ENCODE measurements around the gene CR2. TPM values are rescaled to one million over a fixed set of nuclear protein-coding genes. Genes with fewer than 3 reads are reported as not detected.
"Not testable (repeated sequence)": the region's sequence is repeated elsewhere in the genome, so short reads cannot be mapped to it uniquely, and the experiment has no call there.

Gene CR2
- total RNA-seq, result under 0.01 TPM

DNA sequence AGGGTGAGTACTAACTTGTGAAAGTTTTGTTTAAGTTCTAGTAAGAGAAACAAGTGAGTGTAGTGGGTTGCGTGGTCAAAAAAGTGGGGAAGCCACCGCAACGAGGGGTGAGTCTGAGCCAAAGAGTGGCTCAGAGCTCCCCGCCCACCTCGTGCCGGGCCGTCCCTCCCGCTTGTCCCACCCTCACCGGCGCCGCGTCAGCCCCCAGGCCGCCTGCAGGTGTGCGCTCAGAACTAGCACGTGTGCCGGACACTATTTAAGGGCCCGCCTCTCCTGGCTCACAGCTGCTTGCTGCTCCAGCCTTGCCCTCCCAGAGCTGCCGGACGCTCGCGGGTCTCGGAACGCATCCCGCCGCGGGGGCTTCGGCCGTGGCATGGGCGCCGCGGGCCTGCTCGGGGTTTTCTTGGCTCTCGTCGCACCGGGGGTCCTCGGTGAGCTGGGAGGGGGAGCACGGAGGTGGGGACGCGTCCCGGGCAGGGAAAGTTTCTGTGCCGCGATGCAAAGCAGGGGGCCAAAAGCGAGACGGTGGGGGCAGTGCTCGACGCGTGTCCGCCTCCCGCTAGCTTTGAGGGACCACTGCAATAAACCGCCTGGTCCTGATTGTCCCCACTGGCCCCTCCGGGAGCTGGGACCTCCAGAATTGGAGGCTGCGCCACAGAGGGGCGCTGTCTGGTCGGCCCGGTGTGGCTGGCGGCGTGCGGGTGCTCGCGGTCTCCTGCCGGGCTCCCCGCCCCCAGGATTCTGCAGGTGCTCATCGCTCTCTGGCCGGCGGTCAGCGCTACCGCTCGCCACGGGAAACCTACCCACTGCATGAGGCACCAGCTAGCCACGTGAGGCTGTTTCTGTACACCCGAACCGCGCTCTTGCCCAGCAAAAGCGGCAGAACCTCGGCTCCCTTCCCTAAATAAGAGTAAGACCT, at the start of gene CR2:
TSS of gene CR2 (plus strand) at position 283 of the 919 bp plus-strand sequence. CDS start at position 374, 91 bp downstream.
- DNase-seq, result no peak

DNA sequence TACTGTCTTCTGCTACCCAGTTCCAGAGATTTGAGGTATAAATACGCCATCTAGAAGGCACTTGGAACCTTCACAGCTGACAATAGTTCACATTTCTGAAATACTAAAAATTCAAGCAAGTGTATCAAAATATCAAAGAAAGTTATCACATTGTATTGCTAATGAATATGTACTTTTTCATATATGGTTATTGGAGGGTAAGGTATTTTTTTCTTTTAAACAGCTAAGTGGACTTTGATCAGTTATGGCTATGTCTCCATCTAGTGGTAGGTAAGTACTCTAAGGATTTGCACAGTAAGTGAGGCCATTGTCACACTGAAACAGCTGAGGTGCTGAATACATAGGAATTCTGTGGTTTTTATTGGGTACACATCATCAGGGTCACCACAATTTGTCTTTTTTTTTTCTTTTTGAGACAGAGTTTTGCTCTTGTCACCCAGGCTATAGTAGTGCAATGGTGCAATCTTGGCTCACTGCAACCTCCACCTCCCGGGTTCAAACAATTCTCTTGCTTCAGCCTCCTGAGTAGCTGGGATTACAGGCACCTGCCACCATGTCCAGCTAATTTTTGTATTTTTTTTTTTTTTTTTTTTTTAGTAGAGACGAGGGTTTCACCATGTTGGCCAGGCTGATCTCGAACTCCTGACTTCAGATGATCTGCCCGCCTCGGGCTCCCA, 49.1 kb upstream of the CR2 start:
- DNase-seq, result peak; percentile 72

DNA sequence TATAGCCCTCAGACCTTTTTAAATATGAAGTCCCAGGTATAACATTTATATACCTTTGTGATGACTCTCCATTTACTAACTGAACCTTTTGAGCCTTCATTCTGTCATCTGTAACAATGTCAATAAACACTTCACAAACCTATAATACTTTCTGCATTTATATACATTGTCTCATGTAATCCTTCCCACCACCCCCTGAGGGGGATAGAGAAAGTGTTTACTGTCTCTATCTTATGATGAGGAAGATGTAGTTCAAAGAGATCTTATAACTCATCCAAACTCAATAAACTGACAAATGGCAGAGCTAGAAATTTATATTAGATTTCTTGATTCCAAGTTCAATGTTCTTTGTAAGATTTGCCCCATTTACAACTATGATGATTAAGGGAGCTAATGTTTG, 48.3 kb upstream of the CR2 start:
- DNase-seq, result no peak

DNA sequence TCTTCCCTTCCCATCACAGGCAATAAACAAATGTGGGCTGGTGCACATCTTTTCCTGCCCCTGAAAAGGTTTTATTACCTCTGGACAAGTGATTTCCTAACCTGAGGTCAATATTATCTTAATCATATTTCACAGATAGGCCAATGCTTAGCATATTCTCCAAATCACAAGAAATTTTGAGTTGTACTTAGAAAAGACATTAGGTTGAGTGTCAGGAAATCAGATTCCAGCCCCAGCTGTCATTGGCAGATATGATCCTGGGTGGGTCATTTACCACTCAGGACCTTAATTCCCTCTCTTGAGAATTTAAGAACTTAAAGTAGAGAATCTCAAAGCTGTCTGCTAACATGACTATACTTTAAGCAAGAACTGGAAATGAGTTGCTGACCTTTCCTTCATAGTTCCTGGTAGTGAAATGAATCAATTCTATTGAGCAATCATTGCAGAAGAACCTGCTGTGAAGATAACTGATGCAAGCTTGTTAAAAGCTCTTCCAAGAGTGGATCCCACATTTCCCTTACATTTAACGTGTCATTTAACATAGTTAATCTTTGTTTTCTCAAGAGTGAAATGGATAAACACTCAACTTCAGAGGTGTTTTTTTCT, 46.4 kb upstream of the CR2 start:
- no peak for DNase-seq

DNA sequence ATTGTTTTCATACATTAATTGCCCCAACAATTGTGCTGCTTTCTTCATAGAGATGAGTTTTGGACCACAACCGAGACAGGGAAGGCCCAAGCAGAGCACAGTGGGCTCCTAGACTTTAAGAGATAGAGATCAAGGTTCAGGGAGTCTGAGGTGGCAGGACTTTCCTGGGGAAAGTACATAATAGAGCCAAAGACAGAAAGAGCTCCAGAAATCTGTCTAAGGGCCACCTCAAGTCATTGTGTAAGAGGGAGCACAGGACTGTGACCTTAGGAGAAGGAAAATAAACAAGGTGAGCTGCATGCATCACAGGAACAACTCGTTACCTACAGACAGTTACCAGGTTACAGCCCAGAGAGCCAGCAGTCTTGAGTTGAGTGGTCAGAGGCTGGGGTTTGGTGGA, 41.3 kb upstream of the CR2 start:
- DNase-seq, result no peak

DNA sequence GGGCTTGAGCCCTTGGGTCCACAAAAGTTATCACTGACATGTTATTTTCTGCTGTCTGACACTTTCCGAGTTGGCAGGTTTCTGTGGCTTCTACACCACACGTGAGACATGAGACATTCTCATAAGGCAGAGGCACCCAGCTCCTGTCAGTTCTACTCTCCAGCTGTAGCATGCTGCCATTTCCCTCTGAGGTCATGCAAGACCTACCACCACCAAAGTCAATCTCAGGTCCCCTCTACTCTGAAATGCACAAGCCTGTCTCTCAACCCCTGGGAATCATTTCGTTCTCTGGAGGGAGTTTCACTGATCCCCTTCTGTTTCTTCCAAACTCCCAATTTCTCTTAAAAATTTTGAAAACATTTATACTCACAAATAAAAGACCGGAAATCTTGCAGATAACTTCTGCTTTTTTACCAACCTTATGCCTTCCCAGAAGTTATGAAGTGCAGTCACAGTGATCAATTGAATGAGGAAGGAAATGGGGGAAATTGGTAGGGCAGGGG, 39.5 kb upstream of the CR2 start:
- no peak for DNase-seq

DNA sequence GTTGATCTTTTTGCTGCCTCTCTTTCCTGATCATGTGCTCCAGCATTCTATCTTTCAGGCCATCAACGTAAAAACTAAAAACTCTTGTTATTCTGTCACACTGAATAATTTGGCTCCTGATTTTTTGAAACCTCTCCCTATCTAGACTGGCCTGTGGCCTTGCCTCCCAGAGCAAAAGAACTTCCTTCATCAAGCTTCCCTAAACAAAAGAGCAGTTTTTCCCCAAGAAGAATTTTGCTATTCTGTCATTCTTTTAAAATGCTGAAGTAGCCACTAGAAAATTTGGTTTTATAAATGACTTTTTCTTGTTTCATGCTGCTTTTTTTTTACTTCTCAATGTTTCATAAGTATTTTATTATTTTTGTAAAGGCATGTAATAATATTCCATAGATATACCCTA, 37.1 kb upstream of the CR2 start:
- no peak for DNase-seq

DNA sequence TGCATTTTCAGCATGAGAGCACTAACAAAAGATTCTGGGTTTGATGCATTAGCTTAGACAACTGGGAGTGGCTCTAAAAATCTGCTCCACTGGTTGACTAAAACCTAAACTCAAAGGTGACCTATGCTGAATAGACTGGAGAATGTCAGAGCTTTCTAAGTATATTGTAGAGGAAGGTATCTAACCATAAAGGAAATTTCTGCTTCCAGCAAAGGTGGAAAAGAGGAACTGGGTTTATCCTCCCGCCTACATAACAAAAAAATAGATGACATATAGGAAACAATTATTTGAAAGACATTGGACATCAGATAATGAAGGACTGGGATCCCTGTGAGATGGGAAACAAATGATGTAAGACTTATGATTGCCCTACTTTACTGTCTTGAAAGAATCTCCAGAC, 35.8 kb upstream of the CR2 start:
- DNase-seq, result no peak

DNA sequence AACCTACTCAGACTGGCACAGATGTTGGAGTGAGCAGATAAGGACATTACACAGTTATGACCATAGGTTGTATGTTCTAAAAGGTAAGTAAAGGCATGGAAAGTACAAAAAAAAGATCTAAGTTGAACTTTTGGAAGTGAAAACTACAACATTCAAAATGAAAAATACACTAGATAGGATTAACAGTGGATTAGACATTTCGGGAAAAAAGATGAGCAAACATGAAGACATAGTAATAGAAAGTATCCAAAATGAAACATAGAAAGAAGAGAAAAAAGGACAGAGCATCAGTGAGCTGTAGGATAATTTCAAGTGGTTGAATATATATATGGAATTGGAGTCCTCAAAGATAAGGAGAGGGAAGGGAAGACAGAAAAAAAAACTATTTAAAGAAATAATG, 34.0 kb upstream of the CR2 start:
- no peak for DNase-seq

DNA sequence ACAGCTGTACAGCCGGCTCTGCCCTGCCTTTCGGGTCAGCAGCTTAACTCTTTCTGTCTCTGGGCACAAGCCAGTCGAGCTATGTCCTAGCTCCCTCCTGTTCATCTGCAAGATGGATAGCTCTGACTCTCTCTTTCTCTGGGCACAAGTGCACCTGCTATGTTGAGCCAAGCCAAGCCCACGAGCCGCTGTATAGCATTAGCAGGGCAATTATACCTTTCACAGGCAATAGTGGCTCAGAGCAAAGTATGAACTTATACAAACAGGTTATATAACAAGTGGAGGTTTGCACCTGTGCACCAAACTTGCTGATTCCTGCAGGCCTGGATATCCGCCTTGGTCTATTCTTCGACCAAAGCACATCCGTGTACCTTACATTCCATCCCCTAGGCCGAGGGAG, 33.0 kb upstream of the CR2 start:
- DNase-seq, result no peak

DNA sequence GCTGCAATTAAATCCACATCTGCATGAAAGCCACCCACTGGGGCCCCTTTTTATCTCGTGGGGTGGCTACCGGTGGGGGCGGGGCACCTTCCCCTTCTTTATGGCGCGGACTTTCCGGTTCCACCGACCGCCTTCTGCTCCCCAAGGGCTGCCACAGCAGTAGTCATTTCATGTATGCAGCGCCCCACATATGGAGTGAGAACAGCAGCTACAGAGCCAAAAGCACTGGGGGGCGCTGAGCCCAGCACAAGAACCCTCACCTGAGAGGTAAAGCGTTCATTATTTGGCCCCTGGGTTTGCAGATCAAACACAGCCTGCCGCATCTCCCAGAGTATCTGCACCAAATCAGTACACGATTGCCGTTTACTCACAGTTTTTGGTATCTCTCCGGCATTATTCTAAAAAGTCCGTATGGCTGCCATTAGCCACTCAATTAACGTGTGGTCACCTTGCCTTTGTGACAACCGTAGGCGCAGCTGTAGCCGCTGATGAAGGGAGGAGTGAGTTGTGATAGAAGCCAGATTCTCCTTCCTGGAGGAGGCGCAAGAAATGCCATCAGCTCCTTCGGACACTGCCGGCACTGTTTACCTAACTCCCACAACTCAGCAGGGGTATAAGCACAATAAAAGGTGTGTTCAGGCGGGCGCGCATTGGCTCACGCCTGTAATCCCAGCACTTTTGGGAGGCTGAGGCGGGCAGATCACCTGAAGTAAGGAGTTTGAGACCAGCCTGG, 30.4 kb upstream of the CR2 start:
- no peak for DNase-seq

DNA sequence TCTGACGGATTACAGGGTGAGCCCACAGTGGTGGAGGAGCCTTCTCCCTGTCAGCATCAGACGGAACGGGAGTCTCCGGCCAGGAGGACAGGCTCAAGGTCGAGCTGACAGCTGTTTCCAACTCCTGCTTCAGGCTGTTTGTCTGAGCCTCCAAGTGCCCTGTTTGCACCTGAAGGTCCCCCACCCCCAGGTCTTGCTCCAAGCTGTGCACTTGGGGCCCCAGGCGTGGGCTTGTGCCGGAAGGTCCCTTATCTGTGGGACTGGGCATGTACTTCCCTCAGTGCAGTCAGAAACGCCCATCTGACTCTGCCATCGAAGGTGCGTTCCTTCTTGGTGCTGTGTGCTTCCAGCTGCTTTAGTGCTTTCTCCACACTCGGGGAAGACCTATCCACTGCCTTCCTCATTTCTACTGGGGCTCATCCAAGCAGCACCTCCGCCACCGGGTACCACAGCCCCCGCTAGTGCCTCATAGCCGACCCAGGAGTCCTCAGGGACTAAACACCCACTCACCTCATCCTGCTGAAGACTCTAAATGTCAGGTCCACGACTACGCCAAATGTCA, 29.5 kb upstream of the CR2 start:
- no peak for DNase-seq

DNA sequence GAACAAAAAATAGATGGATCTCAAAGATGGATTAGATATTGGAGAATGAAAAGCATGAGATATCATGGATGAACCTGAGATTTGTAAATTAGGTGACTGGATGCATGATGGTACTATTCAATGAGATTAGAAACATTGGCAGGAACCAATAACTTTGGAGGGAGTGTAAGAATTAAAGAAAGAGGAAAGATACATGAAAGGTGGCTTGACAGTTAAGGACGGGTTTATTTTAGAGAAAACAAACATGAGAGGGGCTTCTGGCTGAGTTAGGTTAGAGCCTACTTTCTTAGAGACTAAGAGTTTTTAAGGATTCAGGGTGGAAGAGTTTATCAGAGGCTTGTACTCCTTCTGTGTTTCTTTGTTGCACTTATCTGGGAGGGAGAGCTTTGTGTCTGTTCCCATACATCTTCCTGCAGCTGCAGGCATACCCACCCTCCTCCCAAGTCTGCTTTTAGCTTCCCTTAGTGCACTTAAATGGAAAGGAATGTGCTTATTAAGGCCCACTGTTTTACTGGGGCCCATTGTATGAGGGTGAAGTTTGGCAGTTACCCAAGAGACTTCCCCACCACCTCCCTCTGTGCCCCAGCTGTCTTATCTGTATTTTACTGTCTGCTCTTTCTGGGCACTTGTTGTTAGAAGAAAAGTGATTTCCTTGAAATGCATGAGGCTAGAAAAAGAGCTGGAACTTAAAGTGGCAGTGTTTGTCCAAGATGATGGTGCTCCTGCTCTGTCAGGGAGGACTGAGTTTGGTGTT, 26.1 kb upstream of the CR2 start:
- no peak for DNase-seq

DNA sequence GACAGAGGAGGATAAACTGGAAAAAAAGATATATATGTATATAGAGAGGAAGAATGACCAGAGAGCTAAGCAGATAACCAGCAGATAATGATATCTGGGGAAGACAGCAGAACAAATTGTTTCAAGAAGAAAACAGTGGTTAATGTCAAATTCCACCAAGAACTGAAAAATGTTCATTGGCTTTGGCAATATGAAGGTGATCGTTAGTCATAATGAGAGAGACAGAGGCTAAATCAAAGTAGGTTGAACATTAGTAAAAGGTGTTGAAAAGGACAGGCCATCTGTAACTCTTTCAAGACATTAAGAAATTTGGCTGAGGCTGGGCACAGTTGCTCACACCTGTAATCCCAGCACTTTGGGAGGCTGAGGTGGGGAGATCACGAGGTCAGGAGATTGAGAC, 25.3 kb upstream of the CR2 start:
- DNase-seq, result no peak

DNA sequence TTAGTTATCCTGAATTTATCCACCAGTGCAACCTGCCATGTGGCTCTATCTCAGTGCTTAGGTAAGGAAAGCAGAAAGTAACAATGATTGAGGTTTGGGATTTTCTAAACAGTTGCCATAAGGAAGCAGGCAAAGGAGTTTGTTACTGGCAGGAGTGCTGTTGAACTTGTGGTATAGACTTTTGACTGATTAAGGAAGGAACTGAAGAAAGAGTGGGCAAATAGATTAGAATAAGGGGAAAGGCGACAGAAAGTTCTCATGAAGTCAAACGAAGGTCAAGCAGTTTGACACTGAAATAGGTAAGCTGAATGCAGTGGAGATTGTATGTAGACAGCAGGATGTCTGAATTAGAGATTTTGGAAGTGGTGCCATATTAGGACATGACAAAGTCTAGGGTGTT, 24.2 kb upstream of the CR2 start:
- DNase-seq, result no peak

DNA sequence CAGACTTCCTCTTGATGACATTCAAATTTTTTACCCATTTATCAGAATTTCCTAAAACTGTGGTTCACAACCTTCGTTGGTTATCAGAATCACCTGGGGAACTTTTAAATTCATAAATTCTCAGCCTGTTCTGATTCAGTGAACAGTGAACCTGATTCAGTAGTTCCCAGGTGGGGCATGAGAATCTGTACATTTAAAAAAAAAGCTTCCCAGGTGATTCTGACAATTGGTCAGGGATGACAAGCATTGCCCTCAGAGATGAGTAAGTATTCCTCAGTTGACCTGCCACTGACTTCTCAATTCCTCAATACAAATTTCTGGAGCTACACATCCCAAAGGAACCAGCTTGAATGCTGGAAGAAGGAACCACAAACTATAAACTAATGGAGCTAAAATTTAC, 23.5 kb upstream of the CR2 start:
- no peak for DNase-seq

DNA sequence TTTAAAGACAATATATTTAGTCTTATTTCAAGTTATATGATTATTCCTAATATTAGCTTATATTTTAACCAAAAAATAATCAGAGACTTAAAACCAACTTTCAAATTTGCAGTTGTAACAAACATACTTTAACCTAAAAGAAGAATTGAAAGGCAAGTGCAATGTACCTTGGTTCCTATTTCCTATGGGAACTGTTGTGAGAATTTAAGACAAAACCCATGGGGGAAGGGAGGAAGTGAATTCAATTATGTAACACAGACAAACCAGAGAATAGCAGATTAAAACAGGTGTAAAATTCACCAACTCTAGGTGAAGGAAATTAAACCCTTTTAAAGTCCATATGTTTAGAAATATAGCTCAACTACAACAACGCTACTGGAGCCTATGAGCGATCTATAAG, 22.6 kb upstream of the CR2 start:
- DNase-seq, result no peak

DNA sequence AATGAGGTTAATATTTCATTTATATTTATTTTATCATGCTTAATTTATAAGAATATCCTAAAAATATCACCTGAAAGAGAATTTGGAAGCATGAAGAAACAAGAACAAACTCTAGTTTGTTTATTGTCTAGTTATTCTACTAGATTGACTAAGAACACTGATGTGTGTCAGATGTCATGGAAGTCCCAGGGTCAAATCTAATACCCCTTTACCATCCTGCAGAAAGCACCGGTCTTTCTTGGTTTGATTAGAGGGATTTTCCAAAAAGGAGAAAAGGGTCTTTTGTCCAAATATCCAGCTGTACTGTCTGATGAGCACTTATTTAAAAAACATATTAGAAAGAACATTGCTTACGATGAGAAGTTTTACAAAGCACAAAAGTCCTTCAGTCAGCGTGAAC, 20.7 kb upstream of the CR2 start:
- no peak for DNase-seq

DNA sequence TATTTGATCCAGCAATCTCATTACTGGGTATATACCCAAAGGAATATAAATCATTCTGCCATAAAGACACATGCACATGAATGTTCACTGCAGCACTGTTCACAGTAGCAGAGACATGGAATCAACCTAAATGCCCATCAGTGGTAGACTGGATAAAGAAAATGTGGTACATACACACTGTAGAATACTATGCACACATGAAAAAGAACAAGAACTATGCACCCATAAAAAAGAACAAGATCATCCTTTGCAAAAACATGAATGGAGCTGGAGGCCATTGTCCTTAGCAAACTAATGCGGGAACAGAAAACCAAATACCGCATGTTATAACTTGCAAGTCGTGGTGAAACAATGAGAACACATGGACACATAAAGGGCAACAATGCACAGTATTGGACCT, 17.4 kb upstream of the CR2 start:
- not testable (repeated sequence) for DNase-seq

DNA sequence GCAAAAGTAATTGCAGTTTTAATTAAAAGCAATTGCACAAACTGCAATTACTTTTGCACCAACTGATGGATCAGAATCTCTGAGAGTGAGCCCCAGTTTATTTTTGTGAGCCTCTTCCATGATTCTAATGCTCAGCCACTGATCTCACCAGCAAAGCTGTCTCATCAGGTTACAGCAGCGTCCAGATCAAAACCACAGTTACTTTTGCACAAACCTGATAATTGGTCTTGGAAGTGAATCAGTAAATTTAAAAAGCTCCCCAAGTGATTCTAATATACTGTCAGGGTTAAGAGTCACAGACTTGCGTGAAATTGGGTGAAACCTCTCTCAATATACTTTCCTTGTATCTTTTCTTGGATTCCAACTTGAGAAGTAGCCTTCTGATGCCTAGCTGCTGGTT, 13.5 kb upstream of the CR2 start:
- DNase-seq, result no peak

DNA sequence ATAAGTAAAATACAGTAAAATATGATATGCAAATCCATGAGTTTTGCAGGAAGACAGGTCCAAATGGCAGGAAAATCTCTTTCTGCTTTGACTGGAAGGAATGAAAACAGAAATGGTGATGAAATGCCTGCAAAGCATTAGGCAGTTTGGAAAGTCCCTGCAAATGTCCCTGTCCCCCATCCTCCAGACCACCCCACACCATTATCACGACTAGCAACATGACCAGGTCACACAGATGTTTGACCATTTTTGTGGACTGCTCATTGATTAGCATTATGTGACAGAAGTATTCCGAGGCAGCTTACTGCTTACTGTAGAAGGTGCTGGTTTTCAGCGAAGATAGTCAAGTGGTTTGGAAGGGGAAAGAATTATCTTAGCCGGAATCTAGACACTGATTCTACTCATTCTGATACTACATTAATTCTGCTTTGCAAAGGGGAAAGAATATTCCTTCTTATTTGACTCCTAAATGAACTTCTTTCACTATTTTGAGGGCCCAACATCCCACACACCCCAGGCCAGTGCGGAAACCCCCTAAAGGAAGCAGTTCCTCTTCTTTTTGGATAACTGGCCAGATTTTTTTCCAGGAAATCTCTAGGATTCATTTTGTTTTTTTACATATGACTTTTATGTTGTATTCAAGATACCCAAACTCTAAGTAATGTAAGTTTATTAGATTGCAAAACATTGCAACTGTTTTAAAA, 9.5 kb upstream of the CR2 start:
- DNase-seq, result no peak
